HepG2 (cell line): ENCODE data around the gene ACADSB. TPM values are rescaled to one million over a fixed set of nuclear protein-coding genes. Genes with fewer than 3 reads are reported as not detected.
A peak's percentile ranks its signal among the peaks of the same experiment; 100 is the strongest.

ENCODE experiments used
- AGO2 ChIP-seq: fragments of 200-400 bp; formaldehyde crosslinking; optimal IDR thresholded peaks from 2 replicates; pipeline ENCODE3; 2017; ENCODE audit warnings: mild to moderate bottlenecking, low read depth, low read length, moderate library complexity
- CBX2 ChIP-seq, 2 experiments: fragments of 200-600 bp in 1 of 2; sonication (generic); formaldehyde crosslinking in 1 of 2; IDR thresholded peaks; 2 replicates each; pipeline versions ENCODE4 v1.7.0 to v1.8.1; 2018 to 2022; ENCODE audit warnings: low read depth in 2 of 2, low read length in 1 of 2, mild to moderate bottlenecking in 1 of 2, missing genetic modification reagents in 1 of 2
- JUN ChIP-seq: sonication (generic); formaldehyde crosslinking; IDR thresholded peaks from 2 replicates; pipeline ENCODE4 v1.4.0; 2020; ENCODE audit warnings: mild to moderate bottlenecking, missing genetic modification reagents
- KDM4B ChIP-seq: sonication (generic); formaldehyde crosslinking; IDR thresholded peaks from 2 replicates; pipeline ENCODE4 v1.4.0; 2020; ENCODE audit warnings: missing genetic modification reagents
- MED8 ChIP-seq: sonication (generic); formaldehyde crosslinking; IDR thresholded peaks from 2 replicates; pipeline ENCODE4 v1.8.1; 2023; ENCODE audit warnings: mild to moderate bottlenecking, missing genetic modification reagents; ENCODE audit not compliant: insufficient replicate concordance
- MIER3 ChIP-seq: IDR thresholded peaks from 2 replicates; pipeline ENCODE4 v1.6.1; 2016; ENCODE audit warnings: missing compliant biosample characterization, borderline replicate concordance
- MXD1 ChIP-seq: sonication (generic); formaldehyde crosslinking; IDR thresholded peaks from 2 replicates; pipeline ENCODE4 v1.4.0; 2020; ENCODE audit warnings: mild to moderate bottlenecking, missing genetic modification reagents
- MZF1 ChIP-seq: sonication (generic); formaldehyde crosslinking; IDR thresholded peaks from 2 replicates; pipeline ENCODE4 v1.8.1; 2023; ENCODE audit warnings: mild to moderate bottlenecking, missing genetic modification reagents, borderline replicate concordance
- PAWR ChIP-seq: sonication (generic); formaldehyde crosslinking; IDR thresholded peaks from 2 replicates; pipeline ENCODE4 v1.4.0; 2020; ENCODE audit warnings: missing genetic modification reagents, mild to moderate bottlenecking, borderline replicate concordance
- REL ChIP-seq: sonication (generic); formaldehyde crosslinking; conservative IDR thresholded peaks from 2 replicates; pipeline ENCODE4 v1.8.0; 2022; ENCODE audit warnings: mild to moderate bottlenecking, missing genetic modification reagents, moderate library complexity
- SNRNP70 ChIP-seq: fragments of 200-400 bp; formaldehyde crosslinking; IDR thresholded peaks from 2 replicates; pipeline ENCODE4 v1.6.1; 2017; ENCODE audit warnings: mild to moderate bottlenecking, low read depth, low read length, moderate library complexity
- TAF1 ChIP-seq: sonication (generic); formaldehyde crosslinking; IDR thresholded peaks from 2 replicates; pipeline ENCODE4 v1.4.0; 2020; ENCODE audit warnings: missing genetic modification reagents
- ZFP36L1 ChIP-seq: sonication (generic); formaldehyde crosslinking; IDR thresholded peaks from 2 replicates; pipeline ENCODE4 v1.8.0; 2022; ENCODE audit warnings: mild to moderate bottlenecking, missing genetic modification reagents, moderate library complexity
- ZMAT3 ChIP-seq: sonication (generic); formaldehyde crosslinking; conservative IDR thresholded peaks from 2 replicates; pipeline ENCODE4 v1.7.0; 2021; ENCODE audit warnings: missing genetic modification reagents
- ZMAT5 ChIP-seq: sonication (generic); formaldehyde crosslinking; IDR thresholded peaks from 2 replicates; pipeline ENCODE4 v1.5.0; 2020; ENCODE audit warnings: mild to moderate bottlenecking, low read depth, missing genetic modification reagents, borderline replicate concordance
- ZNF142 ChIP-seq: sonication (generic); formaldehyde crosslinking; IDR thresholded peaks from 2 replicates; pipeline ENCODE4 v1.4.0; 2020; ENCODE audit warnings: missing genetic modification reagents
- ZNF441 ChIP-seq: sonication (generic); formaldehyde crosslinking; IDR thresholded peaks from 2 replicates; pipeline ENCODE4 v1.7.0; 2021; ENCODE audit warnings: missing genetic modification reagents, borderline replicate concordance
- ZSCAN5A ChIP-seq: sonication (generic); formaldehyde crosslinking; IDR thresholded peaks from 2 replicates; pipeline ENCODE4 v1.8.0; 2022; ENCODE audit warnings: mild to moderate bottlenecking, missing genetic modification reagents, borderline replicate concordance
- polyA plus RNA-seq, 8 experiments: library from polyadenylated mRNA; depleted of rRNA in 3 of 8; stranded (reverse) in 7 of 8; unstranded in 1 of 8; fragments of >200 nt; fragmentation: Illumina TruSeq in 4 of 8; extraction: Trizol in 4 of 8; gene quantifications; 2 replicates each; pipeline versions ENCODE4 v1.2.1 to v1.2.3, GENCODE V29; 2011 to 2016; ENCODE audit warnings: low read depth in 4 of 8, missing spikeins in 1 of 8, mixed read lengths in 1 of 8; ENCODE audit not compliant: insufficient read depth in 1 of 8
- total RNA-seq, 5 experiments: library from RNA; depleted of rRNA; stranded (reverse); fragments of >200 nt; fragmentation: Illumina TruSeq; extraction: Trizol; gene quantifications; 2 replicates each; pipeline ENCODE4 v1.2.3, GENCODE V29; 2016; ENCODE audit warnings: low read depth in 1 of 5
- TF ChIP-seq, protein P1 (sequence below): IDR thresholded peaks from 2 replicates; pipeline ENCODE4 v1.6.1; 2016; ENCODE audit warnings: missing compliant biosample characterization, missing genetic modification reagents, borderline replicate concordance

Gene ACADSB
- total and polyA plus RNA-seq, 2 of the 13 experiments (the other 11 are each of a cell fraction or from before 2014, with no cell fraction given): 80.0 to 87.6 TPM

- TF ChIP-seq ZSCAN5A (no peak), AGO2 (peak; percentile 43), CBX2 (IDR thresholded peaks at IDR 0.05; ENCODE audit: low read depth, low read length) (no peak), CBX2 (CRISPR knock-in tag; IDR thresholded peaks at IDR 0.05; ENCODE audit: low read depth) (no peak), REL (CRISPR knock-in tag) (peak; percentile 88), ZMAT3 (CRISPR knock-in tag) (peak; percentile 48; the same call in 1 of the 2 replicates), JUN (no peak), TAF1 (CRISPR knock-in tag) (peak; percentile 87), ZNF441 (CRISPR knock-in tag) (no peak), MZF1 (no peak), PAWR (no peak), MIER3 (CRISPR knock-in tag) (no peak), SNRNP70 (no peak), ZMAT5 (CRISPR knock-in tag) (no peak), ZNF142 (CRISPR knock-in tag) (peak; percentile 71; the same call in 1 of the 2 replicates), MED8 (CRISPR knock-in tag) (no peak), ZFP36L1 (CRISPR knock-in tag) (no peak), KDM4B (no peak), MXD1 (peak; percentile 91)
- TF ChIP-seq, protein P1, sequence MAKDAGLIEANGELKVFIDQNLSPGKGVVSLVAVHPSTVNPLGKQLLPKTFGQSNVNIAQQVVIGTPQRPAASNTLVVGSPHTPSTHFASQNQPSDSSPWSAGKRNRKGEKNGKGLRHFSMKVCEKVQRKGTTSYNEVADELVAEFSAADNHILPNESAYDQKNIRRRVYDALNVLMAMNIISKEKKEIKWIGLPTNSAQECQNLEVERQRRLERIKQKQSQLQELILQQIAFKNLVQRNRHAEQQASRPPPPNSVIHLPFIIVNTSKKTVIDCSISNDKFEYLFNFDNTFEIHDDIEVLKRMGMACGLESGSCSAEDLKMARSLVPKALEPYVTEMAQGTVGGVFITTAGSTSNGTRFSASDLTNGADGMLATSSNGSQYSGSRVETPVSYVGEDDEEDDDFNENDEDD (CRISPR knock-in tag): peak; percentile 84; the same call in 1 of the 2 replicates
Measured at GRCh38 chr10:122980209-122981065, 28.4 kb upstream of the ACADSB start, which contains the start of gene PSTK (continued).
